Activated naive CD4-positive, alpha-beta T cell treated with anti-CD3 and anti-CD28 coated beads, Interleukin-2, amount 10 ng/mL, durations not matched to agents 7 days and 5 days (primary cell): ENCODE results near the gene FARP2.

Experiments
- CTCF ChIA-PET: fragments of 350-600 bp; sonication (Branson Sonifier 250); formaldehyde crosslinking; loops from one replicate; lab custom pipeline; 2021; ENCODE audit warnings: antibody characterized with exemption; lab: Charles Lee
- DNase-seq: peaks from one replicate; pipeline ENCODE4 v3.0.0-alpha.2; 2020
- H3K27ac Mint-ChIP-seq: one replicate; pipeline ENCODE4 v1.8.0; 2021; ENCODE audit warnings: mild to moderate bottlenecking, moderate library complexity, mixed read lengths
- H3K27me3 Mint-ChIP-seq: one replicate; pipeline ENCODE4 v1.8.0; 2021; ENCODE audit warnings: mild to moderate bottlenecking, mixed read lengths
- H3K36me3 Mint-ChIP-seq: one replicate; pipeline ENCODE4 v1.8.0; 2021; ENCODE audit warnings: mixed read lengths
- H3K4me1 Mint-ChIP-seq: one replicate; pipeline ENCODE4 v1.8.0; 2021; ENCODE audit warnings: mixed read lengths
- H3K4me3 Mint-ChIP-seq: one replicate; pipeline ENCODE4 v1.8.0; 2021; ENCODE audit warnings: mild to moderate bottlenecking, moderate library complexity, mixed read lengths
- H3K9me3 Mint-ChIP-seq: one replicate; pipeline ENCODE4 v1.8.0; 2021; ENCODE audit warnings: mixed read lengths

FARP2 gene

DNA sequence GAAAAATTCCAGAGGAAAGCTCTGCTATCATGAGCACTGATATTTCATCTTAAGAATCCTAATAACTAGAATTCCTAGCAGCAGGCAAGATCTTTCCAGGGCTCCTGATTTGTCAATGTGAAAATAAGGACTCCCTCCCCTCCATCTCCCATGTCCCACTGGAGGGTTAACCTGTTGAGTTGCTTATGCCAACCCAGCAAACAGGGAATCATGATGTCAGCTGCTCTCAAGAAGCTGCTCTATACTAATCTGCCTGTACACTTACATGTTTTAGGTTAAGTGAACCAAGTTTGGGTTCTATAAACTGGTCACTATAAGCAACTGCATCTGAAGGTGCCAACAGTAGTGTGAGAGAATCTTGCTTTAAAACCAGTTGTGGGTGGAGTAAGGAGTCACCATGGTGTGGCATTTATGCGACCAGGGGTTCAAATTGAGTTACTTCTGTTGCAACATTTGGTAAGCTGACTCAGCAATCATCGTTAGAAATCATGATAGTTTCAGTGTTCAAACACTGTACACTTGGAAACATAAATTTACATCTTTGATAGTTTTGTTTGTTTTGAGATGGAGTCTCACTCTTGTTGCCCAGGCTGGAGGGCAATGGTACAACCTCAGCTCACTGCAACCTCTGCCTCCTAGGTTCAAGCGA is 98.9 kb downstream of the FARP2 start:
- Mint-ChIP-seq H3K4me1 (no peaks in the 10 kb centered on the region), H3K27me3 (peaks cover 69% of the 10 kb centered on the region), H3K27ac (no peak overlapping the region), H3K9me3 (no peaks in the 10 kb centered on the region), H3K36me3 (no peaks in the 10 kb centered on the region), H3K4me3 (no peak overlapping the region)
- no peak for DNase-seq
- CTCF ChIA-PET = no interaction called here

DNA sequence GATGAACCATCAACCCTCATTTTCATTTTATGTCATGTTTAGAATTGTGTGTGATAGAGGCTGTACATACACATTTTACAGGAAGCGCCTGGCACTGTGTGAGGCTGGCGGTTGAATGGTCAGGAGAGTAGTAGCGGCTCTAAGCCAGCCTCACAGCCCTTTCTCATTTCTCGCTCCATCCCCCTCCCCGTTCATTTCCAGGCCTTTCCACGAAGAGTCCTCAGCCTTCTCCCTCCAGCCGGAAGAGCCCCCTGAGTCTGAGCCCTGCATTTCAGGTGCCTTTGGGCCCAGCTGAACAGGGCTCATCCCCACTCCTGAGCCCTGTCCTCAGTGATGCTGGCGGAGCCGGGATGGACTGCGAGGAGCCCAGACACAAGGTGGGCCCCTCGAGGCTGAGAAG is 100.5 kb downstream of the FARP2 start:
- Mint-ChIP-seq H3K4me1 (no peaks in the 10 kb centered on the region), H3K36me3 (no peaks in the 10 kb centered on the region), H3K4me3 (no peak overlapping the region), H3K27ac (no peak overlapping the region), H3K9me3 (no peaks in the 10 kb centered on the region), H3K27me3 (peaks cover 70% of the 10 kb centered on the region)
- DNase-seq = no peak
- CTCF ChIA-PET = no interaction called here

GRCh38 chr2:241458687-241459086 is 102.6 kb downstream of the FARP2 start:
- H3K27me3 Mint-ChIP-seq = peaks cover 59% of the 10 kb centered on the region
- H3K9me3 Mint-ChIP-seq = no peaks in the 10 kb centered on the region
- H3K36me3 Mint-ChIP-seq = no peaks in the 10 kb centered on the region
- H3K4me1 Mint-ChIP-seq = no peaks in the 10 kb centered on the region
- no peak overlapping the region for H3K27ac Mint-ChIP-seq
- CTCF ChIA-PET = no interaction called here
- H3K4me3 Mint-ChIP-seq = no peak overlapping the region
- DNase-seq = no peak

- CTCF ChIA-PET = no interaction called here
- H3K4me3 Mint-ChIP-seq = no peak overlapping the region
- H3K4me1 Mint-ChIP-seq = no peaks in the 10 kb centered on the region
- H3K27ac Mint-ChIP-seq = no peak overlapping the region
- H3K36me3 Mint-ChIP-seq = no peaks in the 10 kb centered on the region
- H3K9me3 Mint-ChIP-seq = no peaks in the 10 kb centered on the region
- H3K27me3 Mint-ChIP-seq = peaks cover 60% of the 10 kb centered on the region
- no peak for DNase-seq
Observed at GRCh38 chr2:241459520-241459919, 103.4 kb downstream of the FARP2 start.

DNA sequence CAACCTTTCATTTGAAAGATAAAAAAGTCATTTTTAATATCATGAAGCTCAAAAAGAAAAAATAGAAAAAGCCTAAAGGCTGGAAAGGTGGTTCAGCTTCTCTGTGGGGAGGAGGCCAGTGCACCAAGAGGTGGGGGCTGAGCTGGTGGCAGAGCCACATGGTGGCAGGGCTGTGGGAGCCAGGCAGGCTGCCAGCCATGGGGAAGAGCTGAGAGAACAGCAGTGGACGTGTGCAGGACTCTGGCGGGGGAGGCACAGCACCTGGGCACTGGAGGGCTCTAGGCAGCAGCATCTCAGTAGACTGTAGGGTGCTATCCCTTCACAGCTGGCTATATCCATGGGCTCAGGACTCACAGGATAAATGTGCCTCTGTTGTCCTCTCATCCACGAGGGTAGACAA is 104.5 kb downstream of the FARP2 start:
- peaks cover 66% of the 10 kb centered on the region for H3K27me3 Mint-ChIP-seq
- H3K4me1 Mint-ChIP-seq = no peaks in the 10 kb centered on the region
- no peaks in the 10 kb centered on the region for H3K9me3 Mint-ChIP-seq
- no peak overlapping the region for H3K4me3 Mint-ChIP-seq
- no peaks in the 10 kb centered on the region for H3K36me3 Mint-ChIP-seq
- CTCF ChIA-PET = no interaction called here
- no peak for DNase-seq
- H3K27ac Mint-ChIP-seq = no peak overlapping the region

- H3K27me3 Mint-ChIP-seq = peaks cover 60% of the 10 kb centered on the region
- H3K27ac Mint-ChIP-seq = no peak overlapping the region
- no peaks in the 10 kb centered on the region for H3K36me3 Mint-ChIP-seq
- H3K9me3 Mint-ChIP-seq = no peaks in the 10 kb centered on the region
- DNase-seq = no peak
- no peak overlapping the region for H3K4me3 Mint-ChIP-seq
- H3K4me1 Mint-ChIP-seq = no peaks in the 10 kb centered on the region
- CTCF ChIA-PET = no interaction called here
Observed at GRCh38 chr2:241461693-241462677, 105.9 kb downstream of the FARP2 start.

- DNase-seq = no peak
- Mint-ChIP-seq H3K4me3 (no peak overlapping the region), H3K4me1 (no peaks in the 10 kb centered on the region), H3K27me3 (peaks cover 58% of the 10 kb centered on the region), H3K36me3 (no peaks in the 10 kb centered on the region), H3K27ac (peak overlapping the region; percentile 26), H3K9me3 (no peaks in the 10 kb centered on the region)
- CTCF ChIA-PET = no interaction called here
Observed at GRCh38 chr2:241463276-241464135, 107.4 kb downstream of the FARP2 start.

DNA sequence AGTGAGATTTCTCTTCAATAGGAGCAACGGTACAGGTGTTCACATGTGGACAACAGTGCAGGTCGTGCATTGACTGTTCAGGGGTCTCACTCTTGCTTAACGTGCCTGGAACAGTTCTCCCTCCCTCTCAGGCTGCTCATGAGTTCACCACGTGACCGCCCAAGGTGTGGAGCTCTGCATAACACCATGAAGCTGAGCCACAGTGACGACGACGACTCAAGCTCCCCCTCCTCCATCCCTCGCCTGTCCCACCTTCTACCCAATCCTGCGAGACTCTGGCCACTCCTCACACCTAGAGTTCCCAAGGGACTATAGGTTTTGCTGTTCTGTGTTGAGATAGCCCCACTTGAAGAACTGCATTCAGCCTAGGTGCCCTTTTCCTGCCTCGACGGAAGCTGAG is 109.5 kb downstream of the FARP2 start:
- no peak for DNase-seq
- peaks cover 7% of the 10 kb centered on the region for H3K4me1 Mint-ChIP-seq

DNA sequence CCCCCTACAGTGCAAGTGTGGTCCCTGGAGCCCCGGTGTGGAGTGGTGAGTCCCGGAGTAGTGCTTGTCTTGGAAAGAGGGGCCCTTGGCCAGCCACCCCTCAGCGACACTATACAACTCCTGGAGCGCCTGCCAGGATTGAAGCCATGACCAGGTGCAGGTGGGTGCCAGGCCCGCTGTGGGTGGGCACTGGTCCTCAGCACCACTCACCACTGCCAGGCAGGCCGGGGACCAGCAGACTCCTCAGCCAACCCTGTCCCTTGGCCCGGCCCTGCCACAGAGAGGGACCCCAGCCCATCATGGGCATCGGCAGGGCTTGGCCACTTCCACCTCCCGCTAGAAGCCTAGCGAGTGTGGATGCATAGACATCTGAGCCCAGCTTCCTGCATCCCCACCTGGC is 110.1 kb downstream of the FARP2 start:
- no peak overlapping the region for H3K27ac Mint-ChIP-seq
- CTCF ChIA-PET = no interaction called here
- H3K4me3 Mint-ChIP-seq = no peak overlapping the region
- H3K36me3 Mint-ChIP-seq = no peaks in the 10 kb centered on the region
- H3K9me3 Mint-ChIP-seq = no peaks in the 10 kb centered on the region
- peaks cover 57% of the 10 kb centered on the region for H3K27me3 Mint-ChIP-seq
- DNase-seq = no peak
- H3K4me1 Mint-ChIP-seq = peaks cover 7% of the 10 kb centered on the region

More for the DNA sequence above, 109.5 kb downstream of the FARP2 start:
- Mint-ChIP-seq H3K27me3 (peaks cover 57% of the 10 kb centered on the region), H3K9me3 (no peaks in the 10 kb centered on the region), H3K4me3 (no peak overlapping the region), H3K36me3 (no peaks in the 10 kb centered on the region), H3K27ac (no peak overlapping the region)
- CTCF ChIA-PET = no interaction called here

DNA sequence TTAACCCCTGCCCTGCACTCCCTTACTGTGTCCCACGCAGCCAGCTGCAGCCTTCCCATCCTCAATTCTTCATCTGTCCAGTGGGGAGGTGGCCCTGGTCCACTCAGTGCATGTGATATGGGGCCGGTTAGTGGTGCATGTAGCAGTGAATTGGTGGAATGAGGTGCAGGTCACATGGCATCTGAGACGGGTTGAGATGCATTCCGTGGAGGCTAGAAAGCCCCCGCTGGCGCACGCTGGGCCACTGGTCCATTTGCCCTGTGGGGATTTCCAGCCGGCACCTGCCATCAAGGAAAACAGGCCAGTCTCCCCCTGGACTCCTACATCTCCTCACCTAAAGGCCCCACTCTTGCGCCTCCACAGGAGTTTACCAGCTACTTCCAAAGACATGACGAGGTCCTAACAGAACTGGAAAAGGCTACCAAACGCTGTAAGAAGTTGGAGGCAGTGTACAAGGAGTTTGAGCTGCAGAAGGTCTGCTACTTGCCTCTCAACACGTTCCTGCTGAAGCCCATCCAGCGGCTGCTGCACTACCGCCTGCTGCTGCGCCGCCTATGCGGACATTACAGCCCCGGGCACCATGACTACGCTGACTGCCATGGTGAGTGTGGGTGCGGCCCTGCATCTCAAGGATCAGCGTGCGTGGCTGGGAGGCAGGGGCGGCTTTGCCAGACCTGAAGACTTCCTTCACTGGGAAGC is 111.8 kb downstream of the FARP2 start:
- H3K9me3 Mint-ChIP-seq = no peaks in the 10 kb centered on the region
- DNase-seq = no peak
- no peaks in the 10 kb centered on the region for H3K36me3 Mint-ChIP-seq
- CTCF ChIA-PET = no interaction called here
- H3K4me1 Mint-ChIP-seq = peaks cover 7% of the 10 kb centered on the region
- H3K27me3 Mint-ChIP-seq = peaks cover 65% of the 10 kb centered on the region
- H3K27ac Mint-ChIP-seq = no peak overlapping the region
- H3K4me3 Mint-ChIP-seq = no peak overlapping the region

- peaks cover 7% of the 10 kb centered on the region for H3K4me1 Mint-ChIP-seq
- CTCF ChIA-PET = no interaction called here
- H3K9me3 Mint-ChIP-seq = no peaks in the 10 kb centered on the region
- no peak for DNase-seq
- peaks cover 70% of the 10 kb centered on the region for H3K27me3 Mint-ChIP-seq
- no peak overlapping the region for H3K4me3 Mint-ChIP-seq
- no peaks in the 10 kb centered on the region for H3K36me3 Mint-ChIP-seq
- no peak overlapping the region for H3K27ac Mint-ChIP-seq
Observed at GRCh38 chr2:241468476-241468781, 112.3 kb downstream of the FARP2 start.

- Mint-ChIP-seq H3K36me3 (no peaks in the 10 kb centered on the region), H3K27ac (no peak overlapping the region), H3K9me3 (no peaks in the 10 kb centered on the region), H3K27me3 (peaks cover 66% of the 10 kb centered on the region), H3K4me1 (peaks cover 7% of the 10 kb centered on the region), H3K4me3 (no peak overlapping the region)
- DNase-seq = no peak
- CTCF ChIA-PET = no interaction called here
Observed at GRCh38 chr2:241469746-241470145, 113.7 kb downstream of the FARP2 start.

- Mint-ChIP-seq H3K4me3 (no peak overlapping the region), H3K27me3 (peaks cover 48% of the 10 kb centered on the region), H3K36me3 (no peaks in the 10 kb centered on the region), H3K27ac (no peak overlapping the region), H3K4me1 (peaks cover 7% of the 10 kb centered on the region), H3K9me3 (no peaks in the 10 kb centered on the region)
- CTCF ChIA-PET = no interaction called here
- no peak for DNase-seq
Observed at GRCh38 chr2:241473399-241473798, 117.3 kb downstream of the FARP2 start.

- H3K27ac Mint-ChIP-seq = no peak overlapping the region
- DNase-seq = no peak
- H3K4me1 Mint-ChIP-seq = peaks cover 3% of the 10 kb centered on the region
- no peaks in the 10 kb centered on the region for H3K36me3 Mint-ChIP-seq
- CTCF ChIA-PET = interaction anchor here (0.8 kb wide), 1 partner anchor 43 kb away, joined by 3 read pairs; no protein-coding TSS in a partner anchor
- no peaks in the 10 kb centered on the region for H3K9me3 Mint-ChIP-seq
- peaks cover 46% of the 10 kb centered on the region for H3K27me3 Mint-ChIP-seq
- H3K4me3 Mint-ChIP-seq = no peak overlapping the region
Observed at GRCh38 chr2:241475267-241475666, 119.2 kb downstream of the FARP2 start.
